Endothelial cell of umbilical vein (primary cell): ENCODE data around the gene PRRG2. TPM values are rescaled to one million over a fixed set of nuclear protein-coding genes. Genes with fewer than 3 reads are reported as not detected.

Source experiments
- BruUV-seq: library from RNA; stranded (reverse); fragments of 400-500 nt; replicated peaks from 2 replicates; lab custom pipeline; 2021; lab: Mats Ljungman, UMichigan
- CTCF ChIA-PET: fragments of 300-600, 350-600 bp; sonication (Branson Sonifier 250); formaldehyde crosslinking; loops from one replicate; lab custom pipeline; 2021; ENCODE audit warnings: antibody characterized with exemption, inconsistent platforms; lab: Charles Lee
- POLR2A ChIA-PET: fragments of 300-600, 350-600 bp; sonication (Branson Sonifier 250); formaldehyde crosslinking; loops from one replicate; lab custom pipeline; 2021; ENCODE audit warnings: antibody characterized with exemption, inconsistent platforms; lab: Charles Lee
- DNase-seq: peaks from one replicate; pipeline ENCODE4 v3.0.0-alpha.2; 2011; ENCODE audit warnings: low read depth, low spot score
- FAIRE-seq: peaks from 2 replicates; lab custom pipeline; 2011; peaks lifted over from hg19 to GRCh38; lab: Jason Lieb, UNC
- H2AFZ ChIP-seq: 2 replicates; pipeline ENCODE4 v1.6.0; 2012; ENCODE audit warnings: low read depth, low read length, control low read depth, inconsistent platforms
- H3K27ac ChIP-seq: 2 replicates; pipeline ENCODE4 v1.5.1; 2011; ENCODE audit warnings: low read depth, mild to moderate bottlenecking, control low read depth, low read length, moderate library complexity; ENCODE audit not compliant: insufficient read depth
- H3K27me3 ChIP-seq, 2 experiments: 2 replicates each; pipeline versions ENCODE4 v1.6.0 to v1.6.1; 2011; ENCODE audit warnings: low read length in 2 of 2, mixed read lengths in 1 of 2; ENCODE audit not compliant: control insufficient read depth in 2 of 2, insufficient read depth in 2 of 2
- H3K36me3 ChIP-seq, 2 experiments: 2 replicates in 1 of 2; 3 replicates in 1 of 2; pipeline ENCODE4 v1.5.1; 2011; ENCODE audit warnings: low read length in 2 of 2, mild to moderate bottlenecking in 1 of 2, moderate library complexity in 1 of 2; ENCODE audit not compliant: control insufficient read depth in 2 of 2, insufficient read depth in 2 of 2; ENCODE audit errors: extremely low read depth in 1 of 2
- H3K4me1 ChIP-seq: 3 replicates; pipeline ENCODE4 v1.5.1; 2011; ENCODE audit warnings: mild to moderate bottlenecking, low read length; ENCODE audit not compliant: control insufficient read depth, insufficient read depth; ENCODE audit errors: extremely low read depth
- H3K4me2 ChIP-seq: 2 replicates; pipeline ENCODE4 v1.6.1; 2011; ENCODE audit warnings: low read length, control low read depth, mixed read lengths; ENCODE audit not compliant: insufficient read depth
- H3K4me3 ChIP-seq, 3 experiments: fragments of 200-600 bp in 1 of 3; sonication (generic), shearing (Covaris generic) in 1 of 3; replicated peaks in 1 of 3; 2 replicates each; pipeline ENCODE4 v1.5.1; 2011 to 2016; ENCODE audit warnings: control low read depth in 3 of 3, low read length in 3 of 3, mild to moderate bottlenecking in 2 of 3, inconsistent platforms in 1 of 3, low read depth in 1 of 3, moderate library complexity in 1 of 3; ENCODE audit not compliant: insufficient read depth in 1 of 3
- H3K79me2 ChIP-seq: 2 replicates; pipeline ENCODE4 v1.6.0; 2012; ENCODE audit warnings: low read length, inconsistent platforms; ENCODE audit not compliant: control insufficient read depth, insufficient read depth
- H3K9ac ChIP-seq: replicated peaks from 2 replicates; pipeline ENCODE3; 2011; ENCODE audit warnings: low read length, control low read depth; ENCODE audit not compliant: insufficient read depth; ENCODE audit errors: extremely low read depth
- H3K9me1 ChIP-seq: replicated peaks from 3 replicates; pipeline ENCODE4 v1.6.0; 2011; ENCODE audit warnings: mild to moderate bottlenecking, low read length; ENCODE audit not compliant: control insufficient read depth, insufficient read depth; ENCODE audit errors: extremely low read depth
- H3K9me3 ChIP-seq: replicated peaks from 2 replicates; pipeline ENCODE4 v1.5.1; 2012; ENCODE audit warnings: low read length, inconsistent platforms; ENCODE audit not compliant: control insufficient read depth, insufficient read depth
- H4K20me1 ChIP-seq: replicated peaks from 2 replicates; pipeline ENCODE3; 2011; ENCODE audit warnings: mild to moderate bottlenecking, low read length; ENCODE audit not compliant: control insufficient read depth, insufficient read depth; ENCODE audit errors: extremely low read depth
- CTCF ChIP-seq, 2 donors: IDR thresholded peaks; 1 replicate in 1 of 2; 2 replicates in 1 of 2; pipeline ENCODE4 v1.5.1; 2011; ENCODE audit warnings: low read length in 2 of 2, mild to moderate bottlenecking in 2 of 2, moderate library complexity in 2 of 2, control low read depth in 1 of 2, inconsistent platforms in 1 of 2, low read depth in 1 of 2; ENCODE audit not compliant: insufficient read depth in 1 of 2; ENCODE audit errors: extremely low read depth in 1 of 2
- EZH2 ChIP-seq: IDR thresholded peaks from 2 replicates; pipeline ENCODE4 v1.6.1; 2012; ENCODE audit warnings: borderline replicate concordance, low read depth, mild to moderate bottlenecking, moderate library complexity, low read length, inconsistent platforms; ENCODE audit not compliant: severe bottlenecking
- FOS ChIP-seq: IDR thresholded peaks from 2 replicates; pipeline ENCODE4 v1.6.1; 2011; ENCODE audit warnings: mild to moderate bottlenecking, low read length, moderate library complexity, borderline replicate concordance; ENCODE audit not compliant: insufficient read depth
- GATA2 ChIP-seq: IDR thresholded peaks from 2 replicates; pipeline ENCODE4 v1.7.0; 2011; ENCODE audit warnings: low read depth, mild to moderate bottlenecking, moderate library complexity, mixed read lengths, low read length; ENCODE audit not compliant: insufficient read length, insufficient read depth
- JUN ChIP-seq: IDR thresholded peaks from 2 replicates; pipeline ENCODE4 v1.6.1; 2011; ENCODE audit warnings: borderline replicate concordance, low read depth; ENCODE audit not compliant: insufficient read length, insufficient read depth
- MYC ChIP-seq: IDR thresholded peaks from one replicate; pipeline ENCODE4 v1.6.1; 2011; ENCODE audit warnings: mild to moderate bottlenecking, low read depth, low read length
- POLR2A ChIP-seq: IDR thresholded peaks from 2 replicates; pipeline ENCODE4 v1.6.1; 2012; ENCODE audit warnings: low read depth, mild to moderate bottlenecking, control low read depth, low read length
- POLR2AphosphoS5 ChIP-seq: IDR thresholded peaks from 2 replicates; pipeline ENCODE4 v1.6.1; 2012; ENCODE audit warnings: low read depth, mild to moderate bottlenecking, control low read depth, low read length, moderate library complexity; ENCODE audit not compliant: insufficient read depth
- dilution Hi-C: fragments of 300-500 bp; cut with MboI; formaldehyde crosslinking; loops from one replicate; pipeline ENCODE4 v1.15.0; 2019; ENCODE audit warnings: low sequenced_read_pairs; ENCODE audit not compliant: extremely low pct_ligation_motif_present
- intact Hi-C: fragments of 100-400 bp; cut with micrococcal nuclease; formaldehyde crosslinking; loops from one replicate; pipeline ENCODE4 v1.10.0; 2022
- polyA plus RNA-seq, 4 experiments: library from polyadenylated mRNA; depleted of rRNA in 3 of 4; stranded (reverse) in 3 of 4; unstranded in 1 of 4; fragments of >200 nt; gene quantifications; 2 replicates each; pipeline versions ENCODE4 v1.2.1 to v1.2.3, GENCODE V29; 2011 to 2012; ENCODE audit warnings: missing spikeins in 1 of 4
- total RNA-seq: library from RNA; stranded (reverse); gene quantifications from 2 replicates; pipeline ENCODE4 v1.2.3, GENCODE V29; 2021
- TF ChIP-seq, protein P1 (sequence below): IDR thresholded peaks from 2 replicates; pipeline ENCODE4 v1.6.1; 2011; ENCODE audit not compliant: insufficient read depth, insufficient read length

PRRG2 gene
- total and polyA plus RNA-seq, 2 donors (not counting 3 experiments of a cell fraction or from before 2014, with no cell fraction given): 2.6 to 2.9 TPM

- no peaks in the 10 kb centered on the region for H3K9me1 ChIP-seq
- H2AFZ ChIP-seq: no peak overlapping the region
- H3K9me3 ChIP-seq: no peaks in the 10 kb centered on the region
- no peak for FAIRE-seq
- H3K9ac ChIP-seq: no peak overlapping the region
- no TSS peak for BruUV-seq
- no peaks in the 10 kb centered on the region for H4K20me1 ChIP-seq
- no peak for DNase-seq
- no peaks in the 10 kb centered on the region for H3K27me3 ChIP-seq
- ChIA-PET POLR2A (no interaction called here), CTCF (interaction anchor here (0.7 to 1.5 kb wide), 2 partner anchors 8 to 12 kb away, joined by 3 read pairs; no protein-coding TSS in a partner anchor)
- TF ChIP-seq, protein P1, sequence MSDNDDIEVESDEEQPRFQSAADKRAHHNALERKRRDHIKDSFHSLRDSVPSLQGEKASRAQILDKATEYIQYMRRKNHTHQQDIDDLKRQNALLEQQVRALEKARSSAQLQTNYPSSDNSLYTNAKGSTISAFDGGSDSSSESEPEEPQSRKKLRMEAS: no peak
- TF ChIP-seq FOS (no peak), CTCF (IDR thresholded peaks at IDR 0.05; ENCODE audit: extremely low read depth in 1 of 2, insufficient read depth in 1 of 2, low read depth in 1 of 2, low read length in 2 of 2) (no peak), GATA2 (no peak), MYC (no peak), JUN (no peak), POLR2A (no peak), EZH2 (no peak), POLR2AphosphoS5 (no peak)
- dilution Hi-C loops (no loop called here), intact Hi-C loops (no loop called here)
- no peak overlapping the region for H3K4me3 ChIP-seq
- no peaks in the 10 kb centered on the region for H3K79me2 ChIP-seq
- no peak overlapping the region for H3K4me2 ChIP-seq
- no peak overlapping the region for H3K27ac ChIP-seq
- peaks cover 11 to 15% of the 10 kb centered on the region in 2 experiments for H3K36me3 ChIP-seq
- peaks cover under 1% of the 10 kb centered on the region for H3K4me1 ChIP-seq
These were observed 41.7 kb upstream of the PRRG2 start for GRCh38 chr19:49539192-49539952.
